BLaER1 treated with 17β-estradiol and CSF1 and Interleukin-3, amounts not matched to agents 10 nM and 100 nM (cell line): Measurements from ENCODE around the gene DNTTIP2.

Source experiments
- H3K27ac ChIP-seq, 11 experiments: shearing (Covaris generic); formaldehyde crosslinking; 2 replicates each; pipeline ENCODE4 v1.8.1; 2022
- H3K27me3 ChIP-seq, 11 experiments: shearing (Covaris generic); formaldehyde crosslinking; 2 replicates each; pipeline ENCODE4 v1.8.1; 2022
- H3K36me3 ChIP-seq, 11 experiments: shearing (Covaris generic); formaldehyde crosslinking; 2 replicates each; pipeline ENCODE4 v1.8.1; 2022
- H3K4me1 ChIP-seq, 10 experiments: shearing (Covaris generic); formaldehyde crosslinking; 2 replicates each; pipeline ENCODE4 v1.8.1; 2022
- H3K4me2 ChIP-seq, 11 experiments: shearing (Covaris generic); formaldehyde crosslinking; 2 replicates each; pipeline ENCODE4 v1.8.1; 2022
- H3K4me3 ChIP-seq, 10 experiments: shearing (Covaris generic); formaldehyde crosslinking; 2 replicates each; pipeline ENCODE4 v1.8.1; 2022
- H3K9ac ChIP-seq, 11 experiments: shearing (Covaris generic); formaldehyde crosslinking; 2 replicates each; pipeline ENCODE4 v1.8.1; 2022
- H3K9me3 ChIP-seq, 11 experiments: shearing (Covaris generic); formaldehyde crosslinking; replicated peaks in 1 of 11; 2 replicates each; pipeline ENCODE4 v1.8.1; 2022
- H4K20me1 ChIP-seq, 11 experiments: shearing (Covaris generic); formaldehyde crosslinking; 2 replicates each; pipeline ENCODE4 v1.8.1; 2022
- Cebpa-rat ChIP-seq, 11 experiments: shearing (Covaris generic); IDR thresholded peaks; 2 replicates each; pipeline ENCODE4 v1.8.1; 2022

The DNTTIP2 gene

DNA sequence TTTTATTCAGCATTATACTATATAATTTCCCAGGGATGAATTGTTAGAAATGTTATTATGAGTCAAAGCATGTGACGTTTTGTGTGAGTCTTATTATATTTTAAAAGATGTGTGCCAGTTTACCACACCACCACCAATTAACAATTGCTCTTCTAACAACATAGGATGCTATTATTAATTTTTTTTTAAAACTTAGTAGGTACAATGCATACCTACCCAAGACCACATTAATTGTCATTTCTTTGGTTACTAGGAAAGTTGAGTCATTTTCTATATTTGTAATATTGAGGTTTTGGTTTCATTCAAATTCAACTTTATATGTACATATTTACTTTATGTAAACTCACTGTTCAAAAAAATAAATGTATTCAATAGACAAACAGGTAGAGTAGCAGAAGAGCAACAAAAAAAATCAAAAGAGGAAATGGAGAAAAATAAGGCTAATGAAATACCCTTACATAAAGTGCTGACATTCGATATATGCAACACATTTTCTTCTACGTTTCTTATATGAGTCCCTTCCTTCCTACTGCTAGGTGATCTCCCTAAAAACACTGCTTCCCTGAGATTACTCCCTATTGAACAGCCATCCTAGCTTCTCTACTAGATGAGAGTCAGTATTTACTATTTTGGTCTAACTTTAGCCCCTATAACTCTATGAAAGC, 20.7 kb upstream of the DNTTIP2 start:
- H3K9ac ChIP-seq: no peak overlapping the region
- no peak for TF ChIP-seq Cebpa-rat (IDR thresholded peaks at IDR 0.05)
- H3K36me3 ChIP-seq: peaks cover 34 to 88% (median 53%) of the 10 kb centered on the region in 11 experiments
- peaks cover 0 to 48% (median 0%) of the 10 kb centered on the region in 11 experiments; a peak in 2 of 22 replicates for H4K20me1 ChIP-seq
- peaks cover 10 to 18% (median 14%) of the 10 kb centered on the region in 10 experiments for H3K4me1 ChIP-seq
- no peak overlapping the region for H3K27ac ChIP-seq
- H3K9me3 ChIP-seq: no peaks in the 10 kb centered on the region
- no peak overlapping the region for H3K4me3 ChIP-seq
- H3K27me3 ChIP-seq: no peaks in the 10 kb centered on the region
- no peak overlapping the region for H3K4me2 ChIP-seq

DNA sequence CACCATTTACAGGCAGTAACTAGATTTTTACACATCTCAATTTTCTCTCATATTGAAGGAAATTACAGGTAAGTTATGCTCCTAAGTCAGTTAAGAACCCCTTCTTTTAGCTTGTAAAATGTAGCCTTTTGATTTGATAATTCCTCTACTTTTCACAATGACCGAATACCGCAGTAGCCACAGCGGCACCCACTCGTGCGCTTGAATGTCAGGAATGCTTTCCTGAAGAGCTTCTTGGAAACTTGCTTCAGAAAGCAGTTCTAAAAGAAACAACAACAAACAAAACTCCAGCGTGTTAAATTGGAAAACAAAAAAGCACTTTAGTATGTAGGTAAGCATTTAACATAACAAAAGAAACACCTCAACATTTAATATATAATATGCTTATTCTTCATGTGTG, 9.9 kb upstream of the DNTTIP2 start:
- Histone ChIP-seq H3K4me2 (no peak overlapping the region), H3K4me1 (no peaks in the 10 kb centered on the region), H3K9me3 (no peaks in the 10 kb centered on the region), H3K4me3 (no peak overlapping the region), H3K27me3 (no peaks in the 10 kb centered on the region), H3K9ac (no peak overlapping the region), H3K27ac (no peak overlapping the region), H3K36me3 (peaks cover 27 to 70% (median 54%) of the 10 kb centered on the region in 11 experiments), H4K20me1 (peaks cover 0 to 13% (median 0%) of the 10 kb centered on the region in 11 experiments; a peak in 1 of 22 replicates)
- no peak for TF ChIP-seq Cebpa-rat (IDR thresholded peaks at IDR 0.05)

DNA sequence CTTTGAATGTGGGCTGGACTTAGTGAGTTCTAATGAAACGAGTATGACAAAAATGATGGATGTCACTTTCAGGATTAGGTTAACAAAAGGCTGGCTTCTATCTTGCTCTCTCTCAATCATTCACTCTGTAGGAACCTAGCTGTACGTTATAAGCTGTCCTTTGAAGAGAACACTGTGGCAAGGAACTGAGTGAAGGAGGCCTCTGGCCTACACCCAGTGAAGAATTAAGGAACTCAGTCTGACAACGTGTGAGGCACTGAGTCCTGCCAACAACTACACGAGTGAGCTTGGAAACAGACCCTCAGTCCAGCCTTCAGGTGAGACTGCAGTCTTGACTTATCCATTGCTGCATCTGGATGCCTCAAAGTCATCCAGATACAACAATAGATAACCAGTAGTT, 3.3 kb upstream of the DNTTIP2 start:
- Histone ChIP-seq H3K4me1 (peaks cover 16 to 21% (median 18%) of the 10 kb centered on the region in 10 experiments), H3K27me3 (no peaks in the 10 kb centered on the region), H3K9me3 (no peaks in the 10 kb centered on the region), H3K4me3 (no peak overlapping the region), H3K36me3 (peaks cover 7 to 32% (median 16%) of the 10 kb centered on the region in 11 experiments; a peak in 20 of 22 replicates), H4K20me1 (peaks cover 0 to 14% (median 11%) of the 10 kb centered on the region in 11 experiments; a peak in 16 of 22 replicates), H3K4me2 (no peak overlapping the region), H3K9ac (no peak overlapping the region), H3K27ac (no peak overlapping the region)
- TF ChIP-seq Cebpa-rat (IDR thresholded peaks at IDR 0.05): no peak

DNA sequence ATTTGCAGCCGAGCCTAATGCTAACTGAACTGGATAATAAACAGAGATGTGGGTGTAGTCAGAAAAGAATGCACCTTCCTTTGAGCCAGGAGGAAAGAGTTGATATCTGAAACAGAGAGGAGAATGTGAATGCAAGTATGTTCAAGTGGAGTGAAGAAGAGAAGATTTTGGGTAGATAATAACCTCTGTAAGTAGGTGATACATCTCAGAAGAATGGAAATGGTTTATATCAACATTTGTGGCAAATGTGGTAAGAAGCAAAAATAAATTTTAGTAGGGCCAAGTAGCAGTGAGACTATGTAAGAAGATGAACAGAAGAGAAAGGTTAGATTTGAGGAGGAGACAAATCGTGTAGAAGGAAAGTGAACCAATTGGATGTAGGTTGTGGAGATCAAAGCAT, 1.7 kb upstream of the DNTTIP2 start:
- Histone ChIP-seq H3K9me3 (no peaks in the 10 kb centered on the region), H3K36me3 (peaks cover 17 to 43% (median 26%) of the 10 kb centered on the region in 11 experiments; a peak in 21 of 22 replicates), H3K4me3 (no peak overlapping the region), H3K9ac (no peak overlapping the region), H4K20me1 (peaks cover 2 to 30% (median 26%) of the 10 kb centered on the region in 11 experiments; a peak in 19 of 22 replicates), H3K4me1 (peaks cover 30 to 37% (median 33%) of the 10 kb centered on the region in 10 experiments), H3K27ac (no peak overlapping the region), H3K27me3 (no peaks in the 10 kb centered on the region), H3K4me2 (no peak overlapping the region)
- no peak for TF ChIP-seq Cebpa-rat (IDR thresholded peaks at IDR 0.05)

DNA sequence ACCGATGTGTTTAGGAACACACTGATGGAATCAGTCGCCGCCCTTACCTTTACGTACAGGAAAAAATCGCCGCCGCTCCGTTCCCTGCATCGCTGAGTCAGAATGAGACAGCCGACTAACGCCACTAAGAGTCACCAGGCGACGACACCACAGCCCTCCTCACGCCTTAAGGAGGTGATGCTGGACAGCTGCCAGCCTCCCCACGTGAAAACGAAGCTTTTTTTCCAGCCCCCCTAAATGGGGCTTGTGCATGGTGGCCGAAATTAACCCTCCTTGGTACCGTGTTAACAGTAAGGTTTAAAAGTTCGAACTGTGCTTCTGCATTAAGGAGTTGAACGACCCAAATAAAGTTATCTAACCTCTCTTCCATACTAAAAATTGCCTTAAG, 511 bp downstream of the DNTTIP2 start:
- Histone ChIP-seq H3K4me3 (peak overlapping the region; percentile 87 to 98 (median 94)), H3K4me2 (peak overlapping the region; percentile 82 to 97 (median 93)), H3K36me3 (peaks cover 36 to 59% (median 47%) of the 10 kb centered on the region in 11 experiments), H3K9me3 (no peaks in the 10 kb centered on the region), H4K20me1 (peaks cover 17 to 51% (median 48%) of the 10 kb centered on the region in 11 experiments; a peak in 20 of 22 replicates), H3K27me3 (no peaks in the 10 kb centered on the region), H3K27ac (peak overlapping the region; percentile 88 to 97 (median 93)), H3K4me1 (peaks cover 31 to 53% (median 40%) of the 10 kb centered on the region in 10 experiments), H3K9ac (peak overlapping the region; percentile 86 to 97 (median 94))
- TF ChIP-seq Cebpa-rat (IDR thresholded peaks at IDR 0.05): no peak

DNA sequence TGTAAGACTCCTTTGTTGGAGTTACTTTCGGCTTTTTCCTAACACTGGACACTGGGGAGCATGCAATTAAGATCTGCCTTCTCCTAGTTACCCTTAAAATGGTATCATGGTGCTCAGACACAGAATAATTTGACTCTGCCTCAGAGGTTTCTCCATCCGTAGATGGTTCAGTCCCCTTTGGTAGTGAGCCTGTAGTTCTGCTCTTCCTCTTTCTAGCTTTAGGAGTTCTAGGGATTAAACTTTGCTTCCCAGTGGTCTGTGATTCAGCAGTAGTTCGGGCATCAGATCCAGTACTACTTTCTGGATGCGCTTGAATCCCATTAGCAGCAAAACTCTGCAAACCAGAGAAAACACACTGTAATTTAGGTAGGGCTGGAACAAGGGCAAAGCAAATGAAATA, 1.5 kb downstream of the DNTTIP2 start:
- TF ChIP-seq Cebpa-rat (IDR thresholded peaks at IDR 0.05): no peak
- H3K4me2 ChIP-seq: peak overlapping the region; percentile 82 to 97 (median 93)
- peaks cover 31 to 53% (median 40%) of the 10 kb centered on the region in 10 experiments for H3K4me1 ChIP-seq
- H3K4me3 ChIP-seq: peak overlapping the region; percentile 87 to 98 (median 94)
- no peaks in the 10 kb centered on the region for H3K9me3 ChIP-seq
- no peaks in the 10 kb centered on the region for H3K27me3 ChIP-seq
- peak overlapping the region; percentile 86 to 97 (median 94); a peak in 21 of 22 replicates for H3K9ac ChIP-seq
- peak overlapping the region in 6 of 11 experiments; percentile 88 to 94 (median 92); a peak in 9 of 22 replicates for H3K27ac ChIP-seq
- H3K36me3 ChIP-seq: peaks cover 46 to 60% (median 56%) of the 10 kb centered on the region in 11 experiments
- peaks cover 20 to 59% (median 54%) of the 10 kb centered on the region in 11 experiments; a peak in 20 of 22 replicates for H4K20me1 ChIP-seq

DNA sequence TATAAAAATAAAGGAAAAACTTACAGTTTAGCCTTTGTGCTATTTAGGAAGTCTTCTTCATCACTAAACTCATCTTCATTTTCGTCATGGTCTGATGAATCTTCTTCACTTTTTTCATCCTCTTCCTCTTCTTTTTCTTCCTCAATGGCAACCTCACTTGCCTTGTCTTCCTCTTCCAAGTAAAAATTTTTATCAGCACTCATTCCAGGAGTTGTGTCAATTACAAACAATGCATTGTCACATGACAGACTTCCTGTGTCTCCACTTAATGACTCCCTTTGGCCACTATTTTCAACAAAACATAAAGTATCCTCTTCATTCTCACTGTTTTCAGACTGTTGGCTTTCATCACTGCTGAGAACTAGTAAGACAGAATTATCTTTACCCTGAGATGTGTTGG, 2.8 kb downstream of the DNTTIP2 start:
- peaks cover 59 to 69% (median 68%) of the 10 kb centered on the region in 11 experiments for H3K36me3 ChIP-seq
- TF ChIP-seq Cebpa-rat (IDR thresholded peaks at IDR 0.05): no peak
- H3K4me2 ChIP-seq: peak overlapping the region; percentile 82 to 97 (median 93)
- peak overlapping the region in 3 of 11 experiments; percentile 5 to 21 (median 12); a peak in 3 of 22 replicates for H3K27ac ChIP-seq
- H3K4me3 ChIP-seq: peak overlapping the region; percentile 3 to 98 (median 34); a peak in 12 of 20 replicates
- peak overlapping the region in 2 of 11 experiments; percentile 14 to 45; a peak in 1 of 22 replicates for H3K9ac ChIP-seq
- H3K27me3 ChIP-seq: no peaks in the 10 kb centered on the region
- H4K20me1 ChIP-seq: peaks cover 20 to 70% (median 55%) of the 10 kb centered on the region in 11 experiments; a peak in 20 of 22 replicates
- H3K9me3 ChIP-seq: no peaks in the 10 kb centered on the region
- peaks cover 31 to 53% (median 40%) of the 10 kb centered on the region in 10 experiments for H3K4me1 ChIP-seq

DNA sequence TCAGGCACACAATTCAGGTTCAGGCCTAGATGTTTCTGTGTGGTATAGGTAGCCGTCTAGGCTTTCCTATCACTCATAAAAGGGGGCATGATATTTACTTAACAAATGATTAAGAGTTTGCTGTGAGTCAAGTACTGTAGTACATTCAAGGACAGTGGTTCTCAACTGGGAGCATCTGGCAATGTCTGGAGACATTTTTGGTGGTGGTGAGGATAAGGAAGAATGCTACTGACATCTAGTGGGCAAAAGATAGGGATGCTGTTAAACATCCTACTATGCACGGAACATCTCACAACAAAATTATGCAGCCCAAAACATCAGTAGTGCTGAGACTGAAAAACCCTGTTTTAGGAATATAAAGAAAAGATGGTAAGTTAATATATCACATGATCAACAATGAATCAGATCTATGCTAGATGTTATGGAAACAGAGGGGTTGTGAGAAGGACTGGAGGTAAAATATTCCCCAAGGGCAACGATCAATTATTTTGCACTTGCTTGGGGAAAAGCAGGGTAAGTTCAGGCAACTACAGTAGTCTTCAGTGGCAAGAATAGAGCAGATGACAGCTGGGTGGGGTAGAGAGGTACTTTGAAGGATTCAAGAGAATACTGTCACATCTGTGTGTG, 4.9 kb downstream of the DNTTIP2 start:
- no peaks in the 10 kb centered on the region for H3K9me3 ChIP-seq
- H3K36me3 ChIP-seq: peaks cover 80 to 90% (median 89%) of the 10 kb centered on the region in 11 experiments
- peaks cover 20 to 79% (median 58%) of the 10 kb centered on the region in 11 experiments; a peak in 20 of 22 replicates for H4K20me1 ChIP-seq
- TF ChIP-seq Cebpa-rat (IDR thresholded peaks at IDR 0.05): no peak
- H3K9ac ChIP-seq: 0 out of 22 replicates have a peak overlapping the region, but pooled peaks of 4 of the 11 experiments have one; percentile 0 to 18 (median 1)
- peak overlapping the region in 2 of 11 experiments; percentile 34 to 40; a peak in 3 of 22 replicates for H3K4me2 ChIP-seq
- no peak overlapping the region for H3K27ac ChIP-seq
- H3K27me3 ChIP-seq: no peaks in the 10 kb centered on the region
- H3K4me1 ChIP-seq: peaks cover 23 to 42% (median 33%) of the 10 kb centered on the region in 10 experiments
- no peak overlapping the region for H3K4me3 ChIP-seq

DNA sequence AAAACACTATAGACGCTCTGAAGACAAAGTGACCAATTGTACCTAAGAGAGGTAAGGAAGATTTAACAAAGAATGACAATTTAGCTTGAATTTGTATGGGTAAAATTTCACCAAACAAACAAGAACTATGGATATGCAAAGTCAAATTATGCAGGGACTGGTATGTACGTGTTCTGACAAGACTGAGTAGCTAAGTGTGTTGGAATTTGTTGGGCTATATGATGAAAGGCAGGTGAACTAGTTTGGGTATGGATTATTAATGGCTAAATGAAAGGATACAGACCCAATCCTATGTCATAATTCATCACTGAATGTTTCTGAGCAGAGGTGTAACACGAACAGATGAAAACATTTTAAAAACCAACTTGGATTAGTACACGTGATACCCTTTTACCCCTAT, 7.6 kb downstream of the DNTTIP2 start:
- Histone ChIP-seq H3K36me3 (peaks cover 87 to 100% (median 97%) of the 10 kb centered on the region in 11 experiments), H3K27ac (no peak overlapping the region), H3K9ac (no peak overlapping the region), H3K4me1 (peaks cover 5 to 24% (median 14%) of the 10 kb centered on the region in 10 experiments), H3K27me3 (no peaks in the 10 kb centered on the region), H3K9me3 (no peaks in the 10 kb centered on the region), H3K4me3 (no peak overlapping the region), H4K20me1 (peaks cover 20 to 67% (median 39%) of the 10 kb centered on the region in 11 experiments; a peak in 20 of 22 replicates), H3K4me2 (no peak overlapping the region)
- no peak for TF ChIP-seq Cebpa-rat (IDR thresholded peaks at IDR 0.05)
